NCI-H1694 treated with DMSO at 0.1 percent for 48 hours (cell line): ENCODE results near the gene UBAP1L.
"Not testable (repeated sequence)": the region's sequence is repeated elsewhere in the genome, so short reads cannot be mapped to it uniquely, and the experiment has no call there.

Source experiments
- DNase-seq: peaks from one replicate; lab custom pipeline; 2025; lab: John Stamatoyannopoulos, UW

Gene UBAP1L

GRCh38 chr15:65044218-65044617 is 70.8 kb downstream of the UBAP1L start:
- DNase-seq = not testable (repeated sequence)

GRCh38 chr15:65042776-65043327 is 72.1 kb downstream of the UBAP1L start:
- DNase-seq = no peak
